ENCODE data around the gene DNAJC5. TPM values are rescaled to one million over a fixed set of nuclear protein-coding genes. Genes with fewer than 3 reads are reported as not detected.

Gene DNAJC5
- total RNA-seq, 1 experiment from 2014 or later: 124 TPM

- H3K27me3 Mint-ChIP-seq (ENCODE audit: insufficient read depth, unreplicated experiment): no peaks in the 10 kb centered on the region
- H3K27ac Mint-ChIP-seq (ENCODE audit: unreplicated experiment): peak overlapping the region; percentile 91
- Histone ChIP-seq H3K27me3 (replicated peaks; ENCODE audit: control insufficient read depth, insufficient read depth, low read length) (no peaks in the 10 kb centered on the region), H3K4me1 (peaks cover 27% of the 10 kb centered on the region), H3K36me3 (ENCODE audit: control insufficient read depth, insufficient read depth, low read length) (peaks cover 6% of the 10 kb centered on the region), H3K4me3 (ENCODE audit: low read depth, low read length) (peak overlapping the region; percentile 86), H3K9me3 (no peaks in the 10 kb centered on the region)
- no TSS peak for BruUV-seq (replicated peaks)
- H3K9me3 Mint-ChIP-seq (ENCODE audit: unreplicated experiment): no peaks in the 10 kb centered on the region
- DNase-seq: no peak
- POLR2A ChIA-PET: interaction anchor here (2.8 kb wide), 1 partner anchor 122 kb away, joined by 22 read pairs; no protein-coding TSS in a partner anchor
- TF ChIP-seq CTCF (IDR thresholded peaks at IDR 0.05; ENCODE audit: insufficient read depth in 1 of 2, low read depth in 1 of 2, low read length in 1 of 2, severe bottlenecking in 1 of 2, unreplicated experiment in 1 of 2): no peak
- H3K4me1 Mint-ChIP-seq (ENCODE audit: low read depth, unreplicated experiment): peaks cover 16% of the 10 kb centered on the region
- H3K36me3 Mint-ChIP-seq (ENCODE audit: insufficient read depth, unreplicated experiment): peaks cover 78% of the 10 kb centered on the region
- CTCF ChIA-PET: interaction anchor here (1.4 to 2.5 kb wide), 3 partner anchors 17 to 155 kb away, joined by 11 to 20 read pairs (median 12); partner anchors contain the start of genes ARFRP1 and ZGPAT
- intact Hi-C loops (cut with micrococcal nuclease; ENCODE audit: unreplicated experiment): loop anchor here (10.0 kb wide), 1 partner anchor 238 kb away; the partner anchor contains the start of gene GMEB2
- H3K4me3 Mint-ChIP-seq (ENCODE audit: unreplicated experiment): peak overlapping the region; percentile 90
Observed at GRCh38 chr20:63863021-63863797, 31.7 kb upstream of the DNAJC5 start.

GRCh38 chr20:63863798-63864544 is 31.0 kb upstream of the DNAJC5 start:
- Histone ChIP-seq H3K27me3 (replicated peaks; ENCODE audit: control insufficient read depth, insufficient read depth, low read length) (no peaks in the 10 kb centered on the region), H3K36me3 (ENCODE audit: control insufficient read depth, insufficient read depth, low read length) (peaks cover 6% of the 10 kb centered on the region), H3K4me1 (peaks cover 19% of the 10 kb centered on the region), H3K9me3 (no peaks in the 10 kb centered on the region), H3K4me3 (ENCODE audit: low read depth, low read length) (peak overlapping the region; percentile 86)
- peak overlapping the region; percentile 90 for H3K4me3 Mint-ChIP-seq (ENCODE audit: unreplicated experiment)
- ChIA-PET POLR2A (interaction anchor here (1.3 to 2.8 kb wide), 10 partner anchors 29 to 276 kb away, joined by 3 to 49 read pairs (median 18); partner anchors contain the start of genes ARFRP1, DNAJC5, PRPF6 and RTEL1), CTCF (interaction anchor here (0.6 to 2.5 kb wide), 10 partner anchors 12 to 326 kb away, joined by 3 to 20 read pairs (median 8); partner anchors contain the start of genes ARFRP1, PRPF6 and ZGPAT)
- BruUV-seq (replicated peaks): no TSS peak
- H3K27me3 Mint-ChIP-seq (ENCODE audit: insufficient read depth, unreplicated experiment): no peaks in the 10 kb centered on the region
- peaks cover 78% of the 10 kb centered on the region for H3K36me3 Mint-ChIP-seq (ENCODE audit: insufficient read depth, unreplicated experiment)
- DNase-seq: peak; percentile 90
- intact Hi-C loops (cut with micrococcal nuclease; ENCODE audit: unreplicated experiment): loop anchor here (1.0 to 10.0 kb wide), 5 partner anchors 31 to 326 kb away; partner anchors contain the start of genes GMEB2 and UCKL1
- peak; percentile 59 to 97 for TF ChIP-seq CTCF (IDR thresholded peaks at IDR 0.05; ENCODE audit: insufficient read depth in 1 of 2, low read depth in 1 of 2, low read length in 1 of 2, severe bottlenecking in 1 of 2, unreplicated experiment in 1 of 2)
- H3K9me3 Mint-ChIP-seq (ENCODE audit: unreplicated experiment): no peaks in the 10 kb centered on the region
- H3K4me1 Mint-ChIP-seq (ENCODE audit: low read depth, unreplicated experiment): peaks cover 14% of the 10 kb centered on the region
- peak overlapping the region; percentile 91 for H3K27ac Mint-ChIP-seq (ENCODE audit: unreplicated experiment)

- peak overlapping the region; percentile 90 for H3K4me3 Mint-ChIP-seq (ENCODE audit: unreplicated experiment)
- DNase-seq: no peak
- H3K27ac Mint-ChIP-seq (ENCODE audit: unreplicated experiment): peak overlapping the region; percentile 91
- Histone ChIP-seq H3K36me3 (ENCODE audit: control insufficient read depth, insufficient read depth, low read length) (peaks cover 9% of the 10 kb centered on the region), H3K4me1 (peaks cover 15% of the 10 kb centered on the region), H3K4me3 (ENCODE audit: low read depth, low read length) (peak overlapping the region; percentile 86), H3K27me3 (replicated peaks; ENCODE audit: control insufficient read depth, insufficient read depth, low read length) (no peaks in the 10 kb centered on the region), H3K9me3 (no peaks in the 10 kb centered on the region)
- POLR2A ChIA-PET: interaction anchor here (0.6 to 2.8 kb wide), 27 partner anchors 9 to 344 kb away, joined by 3 to 49 read pairs (median 9); partner anchors contain the start of genes ARFRP1, DNAJC5, GMEB2 and PPDPF
- BruUV-seq (replicated peaks): TSS peak; percentile 71
- intact Hi-C loops (cut with micrococcal nuclease; ENCODE audit: unreplicated experiment): loop anchor here (1.0 to 10.0 kb wide), 5 partner anchors 32 to 326 kb away; partner anchors contain the start of genes GMEB2 and UCKL1
- H3K36me3 Mint-ChIP-seq (ENCODE audit: insufficient read depth, unreplicated experiment): peaks cover 78% of the 10 kb centered on the region
- peaks cover 8% of the 10 kb centered on the region for H3K4me1 Mint-ChIP-seq (ENCODE audit: low read depth, unreplicated experiment)
- H3K27me3 Mint-ChIP-seq (ENCODE audit: insufficient read depth, unreplicated experiment): no peaks in the 10 kb centered on the region
- no peak for TF ChIP-seq CTCF (IDR thresholded peaks at IDR 0.05; ENCODE audit: insufficient read depth in 1 of 2, low read depth in 1 of 2, low read length in 1 of 2, severe bottlenecking in 1 of 2, unreplicated experiment in 1 of 2)
- no peaks in the 10 kb centered on the region for H3K9me3 Mint-ChIP-seq (ENCODE audit: unreplicated experiment)
- CTCF ChIA-PET: interaction anchor here (0.6 to 2.5 kb wide), 17 partner anchors 13 to 326 kb away, joined by 3 to 20 read pairs (median 7); partner anchors contain the start of genes ARFRP1, PRPF6, UCKL1 and ZGPAT
Observed at GRCh38 chr20:63864545-63864977, 30.4 kb upstream of the DNAJC5 start.
